Hypothalamus (tissue), 51 donors: ENCODE results near the gene TRAP1.

Experiments
- DNase-seq, 51 donors: peaks; one replicate each; lab custom pipeline; 2025; lab: John Stamatoyannopoulos, UW

The TRAP1 gene

DNA sequence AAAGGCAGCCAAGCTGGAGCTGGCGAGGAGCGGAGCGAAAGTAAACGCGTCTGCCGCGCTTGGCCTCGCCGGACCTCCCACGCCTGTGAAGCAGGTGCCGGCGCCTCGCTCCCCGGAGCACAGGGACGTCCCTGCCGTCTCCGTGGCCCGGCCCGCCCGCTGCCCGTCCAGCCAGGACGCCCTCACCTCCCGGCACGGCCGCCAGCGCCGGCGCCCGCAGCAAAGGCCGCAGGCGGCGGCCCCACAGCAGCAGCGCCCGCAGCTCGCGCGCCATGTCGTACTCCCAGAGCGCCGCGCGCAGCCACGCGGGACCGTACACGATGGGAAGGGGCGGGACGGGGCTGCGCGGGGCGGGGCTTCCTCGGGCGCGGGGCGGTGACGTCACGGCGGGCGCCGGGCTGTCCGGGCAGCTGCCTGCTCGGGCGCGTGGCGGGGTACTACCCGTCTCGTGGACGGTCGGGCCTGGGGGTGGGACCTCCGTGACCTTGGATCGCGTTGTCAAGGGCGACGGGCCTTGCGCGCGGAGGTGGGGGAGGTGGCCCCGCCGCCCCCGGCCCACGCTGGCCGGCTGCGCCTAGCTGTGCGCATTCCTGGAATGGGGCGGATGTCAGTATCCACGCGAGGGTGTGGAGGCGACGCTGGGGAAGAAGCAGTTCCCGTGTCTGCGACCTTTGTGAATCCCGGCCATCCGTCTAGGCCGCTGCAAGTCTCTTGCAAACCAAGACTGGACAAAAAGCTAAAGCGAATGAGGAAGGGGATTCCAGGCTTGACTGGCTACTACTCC is at the start of gene TRAP1:
TRAP1 (minus strand) TSS at position 290 of the 784 bp plus-strand sequence; CDS start at position 274, 16 bp downstream.
- peak; percentile 20 to 94 (median 86) for DNase-seq

DNA sequence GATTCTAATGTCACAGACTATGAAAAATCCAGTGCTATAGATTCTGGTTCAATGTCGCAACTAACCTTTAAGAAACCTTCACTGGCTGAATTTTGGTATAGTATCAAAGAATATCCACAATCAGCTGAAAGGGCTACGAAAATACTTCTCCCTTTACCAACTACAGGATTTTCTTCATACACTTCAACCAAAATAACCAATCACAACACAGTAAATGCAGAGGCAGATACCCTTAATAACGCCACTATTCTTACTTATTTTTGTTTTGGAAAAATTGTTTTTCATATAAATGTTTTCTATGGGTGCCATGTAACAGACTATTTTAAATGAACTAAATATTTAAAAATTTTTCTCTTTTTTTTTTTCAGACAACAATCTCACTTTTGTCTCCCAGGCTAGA is 48.9 kb upstream of the TRAP1 start:
- no peak for DNase-seq

DNA sequence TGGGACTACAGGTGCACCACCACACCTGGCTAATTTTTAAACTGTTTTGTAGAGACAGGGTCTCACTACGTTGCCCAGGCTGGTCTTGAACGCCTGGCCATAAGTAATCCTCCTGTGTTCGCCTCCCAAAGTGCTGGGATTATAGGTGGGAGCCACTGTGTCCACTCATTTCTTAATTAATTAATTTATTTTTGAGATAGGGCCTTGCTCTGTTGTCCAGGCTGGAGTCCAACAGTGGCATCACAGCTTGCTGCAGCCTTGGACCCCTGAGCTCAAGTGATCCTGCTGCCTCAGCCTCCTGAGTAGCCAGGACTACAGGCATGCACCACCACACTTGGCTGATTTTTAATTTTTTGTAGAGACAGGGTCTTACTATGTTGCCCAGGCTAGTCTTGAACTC is 47.1 kb upstream of the TRAP1 start:
- DNase-seq = no peak

DNA sequence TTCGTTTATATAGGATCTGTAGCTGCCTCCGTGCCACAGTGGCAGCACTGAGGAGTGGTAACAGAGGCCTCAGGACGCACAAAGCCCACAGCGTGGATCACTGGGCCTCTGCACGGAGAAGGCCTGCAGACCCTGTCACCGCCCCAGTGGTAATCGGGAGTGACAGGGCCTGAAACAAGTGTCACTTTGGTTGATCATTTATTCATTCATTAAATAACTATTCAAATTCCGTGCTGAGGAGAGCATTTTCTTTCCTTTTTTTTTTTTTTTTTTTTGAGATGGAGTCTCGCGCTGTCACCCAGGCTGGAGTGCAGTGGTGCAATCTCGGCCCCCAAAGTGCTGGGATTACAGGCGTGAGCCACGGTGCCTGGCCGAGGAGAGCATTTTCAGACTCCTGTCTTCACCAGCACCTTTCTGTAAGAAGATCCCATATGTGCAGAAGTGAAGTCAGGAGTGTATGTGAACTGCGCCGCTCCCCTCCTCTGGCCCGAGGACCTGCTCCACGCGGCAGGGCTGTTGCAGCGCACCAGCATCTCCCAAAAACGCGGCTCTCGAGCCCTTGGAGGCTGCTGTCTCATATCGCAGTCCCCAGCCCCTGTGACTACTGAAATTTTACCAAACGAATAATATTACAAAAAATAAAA is 44.9 kb upstream of the TRAP1 start:
- peak in 6 of 51 donors; percentile 9 to 65 (median 22) for DNase-seq

DNA sequence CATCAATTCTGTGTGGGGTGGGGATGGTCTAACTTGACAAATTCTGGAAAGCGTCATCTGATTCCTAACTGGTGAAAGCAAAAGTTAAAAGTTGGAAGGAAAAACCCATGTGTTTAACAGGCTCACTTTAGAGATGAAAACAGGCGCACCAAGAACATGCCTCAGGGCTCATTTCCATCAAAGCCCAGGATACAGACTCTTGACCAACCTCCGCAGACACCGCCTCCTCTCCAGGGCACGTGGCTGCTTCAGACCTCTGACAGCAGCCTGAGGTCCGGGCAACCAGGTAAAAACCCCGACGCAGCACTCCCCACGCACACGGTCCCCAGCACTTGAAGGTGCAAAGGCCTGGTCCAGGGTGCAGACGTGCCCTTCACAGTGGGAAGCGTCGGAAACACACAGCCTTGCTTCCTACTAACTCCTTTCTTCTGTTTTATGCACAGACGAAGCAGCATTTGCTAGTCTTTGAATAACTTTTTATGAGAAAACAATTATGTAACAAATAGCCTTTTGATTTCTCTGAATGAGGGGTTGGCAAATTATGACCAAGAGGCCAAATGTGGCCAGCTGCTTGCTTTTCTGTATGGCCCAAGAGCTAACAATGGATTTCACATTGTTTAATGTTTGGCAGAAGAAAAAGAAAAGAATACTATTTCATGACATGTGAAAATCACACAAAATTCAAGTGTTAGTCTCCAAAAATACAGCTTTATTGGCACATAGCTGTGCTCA is 44.2 kb upstream of the TRAP1 start:
- DNase-seq = peak in 3 of 51 donors; percentile 17 to 65 (median 49)

DNA sequence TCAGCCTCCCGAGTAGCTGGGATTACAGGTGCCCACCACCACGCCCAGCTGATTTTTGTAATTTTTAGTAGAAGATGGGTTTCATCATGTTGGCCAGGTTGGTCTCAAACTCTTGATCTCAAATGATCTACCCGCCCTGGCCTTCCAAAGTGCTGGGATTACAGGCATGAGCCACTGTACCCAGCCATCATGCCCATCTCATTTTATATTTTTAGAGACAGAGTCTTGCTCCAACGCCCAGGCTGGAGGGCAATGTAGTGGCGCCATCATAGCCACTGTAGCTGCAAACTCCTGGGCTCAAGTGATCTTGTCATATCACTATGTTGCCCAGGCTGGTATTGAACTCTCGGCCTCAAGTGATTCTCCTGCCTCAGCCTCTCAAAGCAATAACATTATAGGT is 43.2 kb upstream of the TRAP1 start:
- DNase-seq = no peak

DNA sequence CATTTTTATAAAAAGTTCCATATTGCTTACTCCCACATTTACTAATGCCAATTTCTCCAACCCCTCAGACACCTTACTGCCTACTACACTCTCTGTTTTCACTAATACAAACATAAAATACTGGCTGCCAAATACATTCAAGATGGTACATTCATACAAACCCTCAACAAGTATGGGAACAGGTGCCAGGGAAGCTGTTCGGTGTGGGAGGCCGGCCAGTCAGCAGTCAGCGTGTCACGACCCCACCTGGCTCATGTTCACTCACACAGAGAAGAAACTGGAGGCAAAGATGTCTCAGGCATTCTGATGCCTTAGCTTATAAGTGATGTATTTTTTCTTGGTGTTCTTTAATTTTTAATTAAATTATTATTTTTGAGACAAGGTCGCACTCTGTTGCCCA is 42.4 kb upstream of the TRAP1 start:
- no peak for DNase-seq

DNA sequence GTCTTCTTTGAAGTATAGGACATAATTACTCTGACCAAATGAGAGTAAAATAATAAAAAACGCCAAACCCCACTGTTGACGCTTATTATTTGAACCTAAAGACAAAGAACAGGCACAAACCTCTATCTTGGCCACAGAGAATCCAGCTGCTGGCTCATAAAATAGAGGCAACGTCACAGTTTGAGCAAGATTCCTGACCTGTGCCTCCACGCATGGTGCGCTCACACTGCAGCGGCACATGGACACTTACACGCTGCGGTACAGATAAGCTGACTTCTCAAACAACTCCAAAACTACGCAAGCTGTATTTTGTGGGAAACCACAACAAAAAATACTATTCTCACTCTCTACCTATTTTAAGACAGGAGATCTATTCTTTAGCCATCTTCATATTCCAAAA is 38.8 kb upstream of the TRAP1 start:
- DNase-seq = no peak

DNA sequence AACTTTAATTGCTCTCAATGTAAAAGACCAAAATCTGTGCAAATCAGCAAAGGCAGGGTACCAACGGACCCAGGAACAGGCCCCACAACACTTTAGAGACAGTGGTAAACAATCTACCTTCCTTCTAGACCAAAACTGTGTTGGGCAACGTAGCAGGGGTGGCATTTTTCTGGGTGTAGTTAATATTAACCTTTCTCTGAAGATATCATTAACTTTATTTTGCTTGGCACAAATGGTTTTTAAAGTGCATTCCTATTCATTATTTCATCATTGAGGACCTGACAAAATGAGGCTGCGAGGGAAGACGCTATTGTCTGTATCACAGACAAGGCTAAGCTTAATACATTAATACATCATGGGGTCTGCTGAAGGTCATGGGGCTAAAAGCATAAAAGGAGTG is 37.9 kb upstream of the TRAP1 start:
- no peak for DNase-seq

DNA sequence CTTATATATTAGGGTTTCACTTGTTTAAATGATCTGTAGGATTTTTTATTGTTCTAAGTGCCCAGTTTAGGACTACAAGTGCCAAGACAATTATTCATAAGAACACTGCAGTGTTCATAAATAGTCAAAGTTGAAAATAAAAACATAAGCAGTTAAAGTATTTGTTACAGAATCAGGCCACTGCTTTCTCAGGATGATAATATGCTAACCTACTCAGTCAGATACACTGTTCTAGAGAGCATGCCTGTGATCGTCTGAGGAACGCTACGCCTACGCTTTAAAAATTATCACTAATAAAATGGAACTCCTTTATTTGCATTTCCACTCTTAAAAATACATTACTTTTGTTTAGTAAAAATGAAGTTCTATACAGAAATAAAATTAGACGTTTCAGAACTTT is 37.4 kb upstream of the TRAP1 start:
- DNase-seq = no peak

DNA sequence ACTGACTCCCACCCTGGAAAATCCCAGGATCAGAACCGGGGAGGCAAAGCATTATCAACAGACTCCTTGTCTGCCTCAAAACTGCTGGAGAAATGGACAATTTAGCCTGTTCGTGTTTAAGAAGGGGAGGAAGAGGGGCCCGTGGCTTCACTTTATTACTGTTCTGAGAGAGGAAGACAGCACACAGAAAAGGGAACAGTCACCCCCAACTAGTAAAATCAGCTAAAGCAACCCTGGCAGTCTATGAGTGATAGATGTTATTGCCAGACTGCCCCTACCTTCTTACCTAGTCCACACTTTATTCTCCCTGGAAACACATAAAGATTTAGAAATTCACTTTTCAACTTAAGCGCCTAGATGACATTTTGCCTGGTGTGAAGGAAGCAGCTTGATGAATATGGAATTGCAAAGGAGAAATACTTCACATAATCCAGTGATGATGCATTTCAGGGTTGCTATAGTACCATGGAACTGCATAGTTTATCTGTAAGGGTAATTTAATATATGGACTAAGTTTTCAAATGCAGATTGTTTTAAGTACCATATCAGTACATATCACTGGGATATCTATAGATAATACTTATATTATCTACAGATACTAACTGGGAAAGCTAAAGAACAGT is 36.9 kb upstream of the TRAP1 start:
- DNase-seq = no peak

DNA sequence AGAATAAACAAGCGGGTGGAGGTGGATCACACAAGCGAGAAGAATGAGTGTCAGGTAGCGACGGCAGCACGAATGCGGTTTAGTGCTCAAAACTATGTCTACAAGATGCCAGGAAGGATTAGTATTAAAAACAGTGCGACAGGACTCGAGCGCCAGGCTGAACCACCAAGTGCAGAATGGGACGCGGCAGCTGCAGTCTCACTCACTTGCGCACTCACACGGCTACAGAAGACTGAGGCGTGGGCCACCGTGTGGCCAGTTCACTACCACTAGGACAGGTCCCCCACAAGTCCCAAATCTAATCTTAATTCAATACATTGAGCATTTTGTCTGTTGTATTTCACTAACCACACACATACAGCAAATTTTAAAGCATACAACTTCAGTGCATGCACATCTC is 35.7 kb upstream of the TRAP1 start:
- DNase-seq = no peak

DNA sequence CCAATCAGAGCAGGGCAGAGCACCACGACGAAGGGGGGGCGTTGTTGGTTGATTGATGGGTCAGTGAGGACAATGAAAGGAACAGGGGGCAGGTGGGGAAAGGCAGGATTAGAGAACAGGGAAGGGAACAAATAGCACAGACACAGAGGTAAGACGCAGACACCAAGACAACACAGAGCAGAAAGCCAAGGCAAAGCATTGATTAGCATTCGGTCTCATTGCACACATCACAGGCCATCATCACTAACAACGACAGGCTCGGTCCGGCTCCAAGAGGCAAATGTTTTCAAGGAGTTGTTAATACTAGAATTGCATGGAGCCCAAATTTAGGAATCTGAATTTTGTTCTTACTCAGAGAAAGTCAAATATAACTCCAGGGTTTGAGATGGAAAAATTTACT is 34.6 kb upstream of the TRAP1 start:
- DNase-seq = no peak

DNA sequence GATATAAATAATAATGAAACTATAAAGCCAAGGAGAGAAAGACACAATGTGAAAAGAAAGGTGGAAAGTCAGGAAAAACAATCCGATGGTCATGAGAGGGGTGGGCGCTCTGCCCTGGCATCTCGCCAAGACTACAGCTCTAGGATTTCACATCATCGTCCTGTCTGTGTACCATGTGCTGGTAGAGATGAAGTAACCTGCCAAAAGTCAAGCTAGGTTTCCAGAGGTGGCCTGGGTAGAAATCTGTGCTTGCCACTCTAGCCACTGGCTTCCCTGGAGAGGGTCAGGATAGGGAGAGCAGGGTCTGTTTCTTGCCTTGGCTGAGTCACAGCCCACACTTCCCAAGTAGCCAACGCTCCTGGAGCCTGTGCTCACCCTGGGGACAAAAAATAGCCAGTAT is 31.0 kb upstream of the TRAP1 start:
- no peak for DNase-seq

DNA sequence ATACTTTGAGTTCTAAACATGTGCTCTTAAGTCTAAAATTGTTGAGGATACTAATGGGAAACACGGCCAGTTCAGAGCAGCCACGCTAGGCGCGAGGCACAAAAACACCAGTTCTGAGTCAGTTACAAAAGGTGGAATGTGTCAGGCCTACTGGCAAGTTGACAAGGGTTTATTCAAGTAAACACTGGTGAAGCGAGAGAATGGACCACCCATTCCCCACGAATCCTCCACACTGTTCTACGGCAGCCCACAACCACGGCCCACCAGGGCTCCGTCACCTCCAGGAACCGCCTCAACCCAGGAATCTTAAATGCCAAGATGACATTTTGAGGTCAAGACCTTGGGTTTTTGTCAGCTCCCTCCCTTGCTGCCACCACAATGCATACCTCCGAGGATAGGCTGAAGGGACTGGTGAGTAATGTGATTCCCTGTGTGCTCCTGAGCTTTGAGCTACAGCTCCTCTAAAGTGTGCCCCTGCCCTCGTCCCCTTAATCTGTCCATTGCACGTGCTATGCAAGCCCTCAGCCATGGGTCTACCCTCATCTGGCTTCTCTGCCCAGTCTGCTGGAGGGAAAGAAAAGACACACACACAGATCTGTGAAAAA is 28.5 kb upstream of the TRAP1 start:
- no peak for DNase-seq

DNA sequence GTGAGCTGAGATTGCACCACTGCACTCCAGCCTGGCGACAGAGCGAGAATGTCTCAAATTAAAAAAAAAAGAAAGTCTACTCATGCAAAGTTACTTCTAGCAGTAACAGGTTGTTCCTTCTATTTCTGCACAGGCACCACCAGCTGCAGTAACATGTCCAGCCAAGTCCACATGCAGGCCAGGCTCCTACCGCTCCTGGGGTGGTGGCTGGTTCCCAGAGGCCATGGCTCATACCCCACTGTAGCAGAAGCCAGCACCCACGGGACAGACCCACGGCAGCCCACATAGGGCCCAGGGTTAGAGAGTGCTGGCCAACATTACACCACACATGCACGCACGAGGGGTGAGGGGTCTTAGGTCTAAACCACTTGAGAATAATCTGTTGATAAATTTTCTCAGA is 26.7 kb upstream of the TRAP1 start:
- DNase-seq = no peak

DNA sequence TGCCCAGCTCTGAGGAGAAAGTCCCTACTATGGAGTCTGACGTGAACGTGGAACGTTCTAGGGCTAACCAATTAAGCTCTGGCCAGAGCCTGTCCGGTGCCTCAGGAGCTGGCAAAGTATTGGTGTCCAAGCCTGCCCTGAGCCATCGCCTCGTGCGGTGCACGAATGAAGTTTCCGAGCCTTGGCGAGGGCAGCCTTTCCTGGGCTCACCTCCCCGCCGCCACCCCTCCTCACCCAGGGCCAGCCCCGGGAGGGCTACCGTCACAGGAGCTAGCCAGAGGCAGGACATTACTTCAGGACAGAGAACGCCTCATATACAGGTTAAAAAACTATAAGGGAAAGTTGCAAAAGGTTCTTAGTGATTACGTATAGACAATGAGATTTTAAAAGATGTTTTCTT is 23.6 kb upstream of the TRAP1 start:
- DNase-seq = no peak

DNA sequence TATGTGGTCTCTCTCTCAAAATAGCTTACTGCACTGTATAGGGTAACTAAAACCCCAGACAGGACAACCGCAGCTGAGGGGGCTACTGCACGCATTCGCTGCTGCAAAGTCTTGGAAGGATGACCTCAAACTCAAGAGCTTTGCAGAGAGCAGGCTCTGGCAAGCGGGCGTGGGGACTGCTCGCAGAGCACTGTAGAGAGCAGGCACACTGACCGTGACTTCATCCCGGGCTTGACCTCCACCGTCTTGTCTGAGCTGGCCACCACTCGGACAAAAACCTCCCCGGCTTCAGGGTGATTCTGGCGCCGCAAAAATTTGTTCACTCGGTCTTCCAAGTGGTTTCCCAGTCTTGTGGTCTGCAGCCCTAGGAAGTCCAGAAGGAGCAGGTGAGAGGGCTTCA is 22.9 kb upstream of the TRAP1 start:
- DNase-seq = no peak

DNA sequence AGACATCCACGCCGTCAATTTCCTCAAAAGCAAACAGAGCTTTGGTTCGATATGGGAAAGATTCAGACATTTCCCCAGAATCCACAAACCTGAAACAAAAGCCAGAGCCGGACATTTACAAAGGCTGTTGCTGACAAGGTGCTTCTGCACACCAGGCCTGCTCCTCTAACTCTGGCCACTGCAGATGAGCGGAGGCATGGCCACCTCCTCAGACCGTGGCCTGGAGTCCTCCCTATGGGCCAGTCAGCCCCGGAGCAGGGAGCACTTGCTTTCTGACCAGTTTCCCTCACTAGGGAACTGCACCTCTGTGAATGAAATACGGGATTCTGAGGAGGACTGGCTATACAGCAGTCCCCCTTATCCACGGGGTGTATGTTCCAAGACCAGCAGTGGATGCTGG is 22.3 kb upstream of the TRAP1 start:
- no peak for DNase-seq

DNA sequence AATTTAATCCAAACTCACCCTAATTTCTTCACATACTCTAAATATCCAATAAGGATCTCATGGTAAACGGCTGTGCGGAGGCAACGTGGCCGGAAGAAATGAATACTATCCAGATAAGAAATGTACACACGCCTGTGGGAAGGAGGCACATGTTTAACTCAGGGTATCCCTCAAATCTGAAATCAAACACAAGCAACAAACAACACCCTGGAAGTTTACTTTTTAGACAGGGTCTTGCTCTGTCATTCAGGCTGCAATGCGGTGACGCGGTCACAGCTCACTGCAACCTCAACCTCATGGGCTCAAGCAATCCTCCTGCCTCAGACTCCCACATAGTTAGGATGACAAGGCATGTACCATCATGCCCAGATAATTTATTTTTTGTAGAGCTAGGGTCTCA is 21.2 kb upstream of the TRAP1 start:
- no peak for DNase-seq

DNA sequence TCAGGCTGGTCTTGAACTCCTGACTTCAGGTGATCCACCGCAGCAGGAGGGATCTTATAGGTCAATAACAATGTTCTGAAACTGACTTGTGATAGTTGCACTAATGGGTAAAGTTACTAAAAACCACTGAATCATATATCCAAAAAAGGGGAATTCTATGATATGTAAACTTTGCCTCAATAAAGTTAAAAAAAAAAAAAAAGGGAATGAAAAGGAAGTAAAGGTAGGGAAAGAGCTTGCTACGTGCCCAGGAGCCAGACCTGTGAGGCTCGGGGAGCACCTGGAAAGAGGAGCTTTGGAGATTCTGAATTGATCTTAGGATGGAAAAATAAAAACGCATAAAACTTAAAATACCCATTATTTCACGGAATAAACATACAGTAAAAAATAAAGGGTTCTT is 20.8 kb upstream of the TRAP1 start:
- DNase-seq = no peak
